Fibroblast of skin of scalp (primary cell): ENCODE measurements around the gene RILPL1. TPM values are rescaled to one million over a fixed set of nuclear protein-coding genes. Genes with fewer than 3 reads are reported as not detected.
"Not testable (repeated sequence)": the region's sequence is repeated elsewhere in the genome, so short reads cannot be mapped to it uniquely, and the experiment has no call there.

ENCODE experiments used
- DNase-seq: peaks from one replicate; pipeline ENCODE4 v3.0.0-alpha.2; 2013
- polyA plus RNA-seq, 2 experiments: library from polyadenylated mRNA; unstranded; fragments of 120-200 nt; gene quantifications; one replicate each; pipeline ENCODE4 v1.2.1, GENCODE V29; 2013; ENCODE audit not compliant: insufficient read length in 2 of 2

RILPL1 gene
- 19.2 TPM for polyA plus RNA-seq (2013, experiment 1 of 2; ENCODE audit: insufficient read length)
- polyA plus RNA-seq (2013, experiment 2 of 2; ENCODE audit: insufficient read length): 16.9 TPM

- DNase-seq: peak; percentile 71
These were observed at the start of gene RILPL1 for GRCh38 chr12:123533672-123534643. TSS of gene RILPL1 (minus strand) at chr12:123533719. CDS start at chr12:123533482, 237 bp downstream.

GRCh38 chr12:123580772-123581171 lies 47.3 kb upstream of the RILPL1 start:
- no peak for DNase-seq

DNA sequence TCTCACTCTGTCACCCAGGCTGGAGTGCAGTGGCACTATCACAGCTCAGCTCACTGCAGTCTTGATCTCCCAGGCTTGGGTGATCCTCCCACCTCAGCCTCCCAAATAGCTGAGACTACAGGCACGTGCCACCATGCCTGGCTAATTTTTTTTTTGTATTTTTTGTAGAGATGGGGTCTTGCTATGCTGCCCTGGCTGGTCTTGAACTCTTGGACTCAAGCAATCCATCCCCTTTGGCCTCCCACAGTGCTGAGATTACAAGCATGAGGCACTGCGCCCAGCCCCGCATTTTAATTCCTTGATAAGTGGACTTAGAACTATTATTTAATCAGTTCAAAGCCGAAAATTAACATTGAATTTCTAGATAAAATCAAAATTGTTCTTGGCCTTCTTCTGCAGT lies 45.3 kb upstream of the RILPL1 start:
- DNase-seq: not testable (repeated sequence)

- no peak for DNase-seq
These were observed 44.7 kb upstream of the RILPL1 start for GRCh38 chr12:123578243-123578642.

DNA sequence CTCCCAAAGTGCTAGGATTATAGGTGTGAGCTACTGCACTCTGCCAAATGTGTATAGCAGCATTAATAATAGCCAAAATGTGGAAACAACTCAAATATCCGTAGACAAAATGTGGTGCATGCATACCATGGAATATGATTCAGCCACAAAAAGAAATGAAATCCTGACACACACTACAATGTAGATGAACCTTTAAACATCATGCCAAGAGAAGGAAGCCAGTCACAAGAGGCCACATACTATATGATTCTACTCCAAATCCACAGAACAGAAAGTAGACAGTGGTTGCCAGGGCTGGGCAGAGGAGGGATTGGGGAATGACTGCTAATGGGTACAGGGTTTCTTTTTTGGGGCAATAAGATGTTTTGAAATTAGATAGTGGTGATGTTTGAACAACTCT lies 43.1 kb upstream of the RILPL1 start:
- DNase-seq: no peak

- no peak for DNase-seq
These were observed 40.4 kb upstream of the RILPL1 start for GRCh38 chr12:123573870-123574269.

GRCh38 chr12:123572391-123572790 lies 38.9 kb upstream of the RILPL1 start:
- DNase-seq: no peak

- DNase-seq: peak; percentile 88
These were observed 37.9 kb upstream of the RILPL1 start for GRCh38 chr12:123571343-123571813.

GRCh38 chr12:123559468-123559867 lies 25.9 kb upstream of the RILPL1 start:
- DNase-seq: no peak

- DNase-seq: not testable (repeated sequence)
These were observed 25.0 kb upstream of the RILPL1 start for GRCh38 chr12:123558487-123558886.

DNA sequence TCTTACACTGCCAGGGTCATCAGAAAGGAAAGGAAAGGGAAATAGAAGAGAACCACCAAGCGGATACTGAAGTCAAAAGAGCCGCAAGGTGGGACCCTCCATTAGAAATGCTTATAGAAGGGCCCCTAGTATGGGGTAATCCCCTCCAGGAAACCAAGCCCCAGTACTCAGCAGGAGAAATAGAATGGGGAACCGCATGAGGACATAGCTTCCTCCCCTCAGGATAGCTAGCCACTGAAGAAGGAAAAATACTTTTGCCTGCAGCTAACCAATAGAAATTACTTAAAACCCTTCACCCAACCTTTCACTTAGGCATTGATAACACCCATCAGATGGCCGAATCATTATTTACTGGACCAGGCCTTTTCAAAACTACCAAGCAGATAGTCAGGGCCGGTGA lies 21.3 kb upstream of the RILPL1 start:
- not testable (repeated sequence) for DNase-seq

GRCh38 chr12:123554136-123554535 lies 20.6 kb upstream of the RILPL1 start:
- not testable (repeated sequence) for DNase-seq

DNA sequence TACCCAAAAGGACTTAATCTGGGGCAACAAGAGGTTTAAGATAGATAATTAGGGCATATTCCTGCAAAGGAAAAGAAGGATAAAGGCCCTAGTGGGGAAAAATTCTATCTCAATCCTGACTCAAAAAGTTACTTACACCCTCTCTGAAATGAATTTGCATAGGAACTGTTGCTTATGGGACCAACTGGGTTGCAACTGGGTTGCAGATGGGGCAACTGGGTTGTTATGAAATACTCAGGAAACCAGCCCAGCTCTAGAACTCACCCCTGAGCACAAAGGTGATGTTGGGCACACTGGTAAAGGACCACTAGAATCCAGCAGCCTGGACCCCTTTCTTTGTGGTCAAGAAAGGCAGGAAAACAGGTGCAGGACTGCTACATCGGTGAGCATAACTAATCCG lies 17.2 kb upstream of the RILPL1 start:
- DNase-seq: no peak

DNA sequence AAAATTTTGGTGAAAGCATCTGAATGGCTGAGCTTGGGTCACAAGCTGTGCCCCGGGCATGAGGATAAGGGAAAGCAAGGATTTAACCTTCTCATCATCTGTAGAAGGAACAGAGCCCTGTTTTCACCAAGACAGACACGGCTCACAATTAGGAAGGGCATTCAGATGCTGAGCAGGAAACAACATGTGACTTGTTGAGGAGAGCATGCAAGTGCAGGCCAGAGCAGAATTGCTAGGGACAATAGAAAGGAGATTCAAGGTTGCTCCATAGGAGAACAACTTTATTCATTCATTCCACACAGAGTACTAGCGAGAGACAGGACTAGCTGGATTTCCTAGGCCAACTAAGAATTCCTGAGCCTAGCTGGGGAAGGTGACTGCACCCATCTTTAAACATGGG lies 14.6 kb upstream of the RILPL1 start:
- DNase-seq: no peak

GRCh38 chr12:123546281-123546680 lies 12.8 kb upstream of the RILPL1 start:
- peak; percentile 17 for DNase-seq

DNA sequence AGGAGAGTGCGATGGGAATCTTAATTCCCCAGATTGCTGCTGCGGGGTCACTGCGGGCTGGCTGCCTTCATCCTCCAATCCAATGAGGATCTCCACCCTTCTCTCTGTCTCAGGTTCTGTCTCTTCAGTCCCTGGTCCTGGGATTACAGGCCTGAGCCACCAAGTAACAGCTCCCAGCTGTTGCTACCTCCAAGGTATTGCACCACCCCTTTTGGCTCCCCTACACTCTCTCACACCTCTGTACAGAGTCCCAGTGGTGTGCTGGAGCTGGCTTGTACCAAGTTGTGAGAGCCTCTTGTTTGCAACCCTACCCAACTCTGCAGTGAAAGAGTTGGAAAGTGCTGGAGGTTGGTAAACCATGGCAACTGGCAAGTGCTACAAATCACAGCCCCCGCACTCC lies 10.0 kb upstream of the RILPL1 start:
- DNase-seq: no peak

DNA sequence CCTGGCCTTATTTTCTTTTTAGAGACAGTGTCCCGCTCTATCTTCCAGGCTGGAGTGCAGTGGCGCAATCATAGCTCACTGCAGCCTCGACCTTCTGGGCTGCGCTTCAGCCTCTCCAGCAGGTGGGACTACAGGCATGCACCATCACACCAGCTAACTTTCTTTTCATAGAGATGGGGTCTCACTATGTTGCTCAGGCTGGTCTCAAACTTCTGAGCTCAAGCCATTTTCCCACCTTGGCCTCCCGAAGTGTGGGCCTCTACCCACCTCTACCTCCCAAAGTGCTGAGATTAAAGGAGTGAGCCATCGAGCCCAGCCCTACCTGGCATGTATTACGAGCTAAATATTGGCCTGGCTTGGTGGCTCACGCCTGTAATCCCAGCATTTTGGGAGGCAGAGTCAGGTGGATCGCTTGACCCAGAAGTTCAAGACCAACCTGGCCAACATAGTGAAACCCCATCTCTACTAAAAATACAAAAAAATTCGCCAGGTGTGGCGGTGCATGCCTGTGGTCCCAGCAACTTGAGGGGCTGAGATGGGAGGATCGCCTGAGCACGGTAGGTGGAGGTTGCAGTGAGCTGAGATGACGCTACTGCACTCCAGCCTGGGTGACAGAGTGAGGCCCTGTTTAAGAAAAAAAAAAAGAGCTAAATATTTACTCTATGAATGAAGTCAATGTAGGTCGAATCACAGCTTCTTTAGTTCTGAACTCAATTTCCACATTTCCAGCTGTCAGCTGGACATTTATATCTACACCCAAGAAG lies 7.6 kb upstream of the RILPL1 start:
- DNase-seq: no peak

- DNase-seq: not testable (repeated sequence)
These were observed 2.4 kb upstream of the RILPL1 start for GRCh38 chr12:123535952-123536351.

DNA sequence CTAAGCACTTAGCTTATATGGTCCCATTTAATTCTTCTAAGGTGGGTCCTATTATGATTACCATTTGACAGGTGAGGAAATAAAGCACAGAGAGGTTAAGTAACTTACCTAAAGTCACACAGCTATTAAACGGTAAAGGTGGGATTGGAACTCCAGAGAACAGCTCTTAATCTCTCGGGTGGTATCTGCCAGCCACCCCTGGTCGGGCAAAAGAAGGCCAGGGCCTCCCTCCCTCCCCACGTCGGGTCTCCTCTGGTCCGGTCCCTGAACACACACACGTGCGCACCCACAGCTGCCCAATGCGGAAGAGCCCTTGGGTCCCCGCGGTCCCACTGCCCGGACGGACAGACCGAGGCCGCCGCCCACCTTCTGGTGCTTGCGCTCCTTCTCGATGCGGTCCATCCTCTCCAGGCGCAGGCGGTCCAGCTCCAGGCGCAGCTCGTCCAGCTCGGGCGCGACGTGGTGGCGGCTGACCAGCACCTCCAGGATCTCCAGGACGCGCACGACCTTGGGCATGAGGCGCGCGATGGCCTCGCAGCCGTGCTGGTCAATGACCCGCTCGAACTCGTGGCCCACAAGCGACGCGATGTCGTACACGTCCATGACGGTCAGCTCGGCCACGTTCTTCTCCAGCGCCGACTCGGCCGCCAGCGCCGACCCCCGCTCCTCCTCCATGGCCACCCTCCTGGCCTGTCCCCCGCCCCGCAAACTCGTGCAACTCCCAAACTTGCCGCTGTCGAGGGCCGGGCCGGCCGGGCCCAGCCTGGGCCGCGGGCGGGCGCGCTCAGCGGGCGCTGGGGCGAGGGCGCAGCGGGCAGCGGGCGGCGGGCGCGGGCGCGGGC lies 490 bp downstream of the RILPL1 start:
- DNase-seq: peak; percentile 35

GRCh38 chr12:123532019-123532418 lies 1.5 kb downstream of the RILPL1 start:
- peak; percentile 19 for DNase-seq

- no peak for DNase-seq
These were observed 2.4 kb downstream of the RILPL1 start for GRCh38 chr12:123531091-123531490.

GRCh38 chr12:123530668-123531067 lies 2.9 kb downstream of the RILPL1 start:
- DNase-seq: no peak
